Testis (tissue), 5 donors: Measurements from ENCODE around the gene MIA3. TPM values are rescaled to one million over a fixed set of nuclear protein-coding genes. Genes with fewer than 3 reads are reported as not detected.

Experiments
- DNase-seq: peaks from one replicate; pipeline ENCODE4 v3.0.0-alpha.2; 2019
- H3K27ac ChIP-seq, 2 donors: fragments of 200-600 bp; sonication (generic); one replicate each; pipeline ENCODE4 v1.5.1; 2019
- H3K27me3 ChIP-seq: fragments of 200-600 bp; sonication (generic); one replicate; pipeline ENCODE4 v1.5.1; 2019
- H3K36me3 ChIP-seq: fragments of 200-600 bp; sonication (generic); one replicate; pipeline ENCODE4 v1.5.1; 2017; ENCODE audit warnings: low read depth; ENCODE audit errors: missing control alignments
- H3K4me1 ChIP-seq: fragments of 200-600 bp; sonication (generic); one replicate; pipeline ENCODE4 v1.5.1; 2019
- H3K4me3 ChIP-seq, 2 donors: fragments of 200-600 bp; sonication (generic); one replicate each; pipeline ENCODE4 v1.5.1; 2017 to 2019
- H3K9me3 ChIP-seq: fragments of 200-600 bp; sonication (generic); one replicate; pipeline ENCODE4 v1.5.1; 2017
- CTCF ChIP-seq, 3 experiments: fragments of 450-650 bp in 2 of 3; fragments of 200-600 bp in 1 of 3; sonication (generic) in 1 of 3; IDR thresholded peaks; one replicate each; pipeline ENCODE4 v1.5.1; 2016 to 2019; ENCODE audit warnings: antibody characterized with exemption in 3 of 3, mild to moderate bottlenecking in 2 of 3, moderate library complexity in 1 of 3
- POLR2A ChIP-seq: fragments of 450-650 bp; IDR thresholded peaks from one replicate; pipeline ENCODE4 v1.6.1; 2017; ENCODE audit warnings: antibody characterized with exemption, mild to moderate bottlenecking, moderate library complexity
- WGBS, 2 donors: methylation state at CpG; one replicate each; pipeline ENCODE4 v1.1.5; 2018; 5-methylcytosine and 5-hydroxymethylcytosine counted together
- intact Hi-C: fragments of 100-400 bp; cut with DNase I; formaldehyde crosslinking; loops from one replicate; pipeline ENCODE4 v1.15.1; 2023; ENCODE audit warnings: low total_unique reads
- long read RNA-seq, 2 donors: transcript quantifications; one replicate each; lab custom pipeline, GENCODE V29; 2026
- polyA plus RNA-seq: library from polyadenylated mRNA; stranded (reverse); fragments of 350-450 nt; fragmentation: Illumina TruSeq; extraction: RNeasy Lipid Tissue Mini Kit (QIAGEN cat#74804); gene quantifications from one replicate; pipeline ENCODE4 v1.2.3, GENCODE V29; 2014; ENCODE audit warnings: low read depth, low replicate concordance; ENCODE audit not compliant: insufficient read depth
- total RNA-seq, 2 donors: library from RNA; depleted of rRNA; stranded (reverse); fragments of >200 nt; gene quantifications; one replicate each; pipeline ENCODE4 v1.2.3, GENCODE V29; 2016

Gene MIA3
- total RNA-seq, result 10 to 100 TPM; 91.4 to 92.1 TPM
- polyA plus RNA-seq, result 77.8 TPM
- long read RNA-seq, donor 1, partial matches to known transcripts, result 0 of 2 reads
- long read RNA-seq, donor 1, other reads (novel, unspliced or antisense), result 0 of 2 reads
- long read RNA-seq, donor 2, partial matches to known transcripts, result 0 of 5 reads
- long read RNA-seq, donor 2, other reads (novel, unspliced or antisense), result 0 of 5 reads

- WGBS, 2 donors, result 0 to 1% methylated on average over 10 to 39 of the region's 81 CpGs
- H3K4me1 ChIP-seq, result peaks cover 8% of the 10 kb centered on the region
Observed at GRCh38 chr1:222618001-222618879, at the start of gene MIA3. TSS of gene MIA3 (plus strand) at chr1:222618097. CDS start at chr1:222618111, 14 bp downstream.

GRCh38 chr1:222570837-222571236 lies 47.1 kb upstream of the MIA3 start:
- H3K36me3 ChIP-seq, result no peaks in the 10 kb centered on the region
- 94 to 100% methylated on average over 1 of the region's 1 CpG for WGBS, 2 donors
- intact Hi-C loops, result no loop called here

More at GRCh38 chr1:222618001-222618879, at the start of gene MIA3:
- no peaks in the 10 kb centered on the region for H3K9me3 ChIP-seq
- peak within 1 kb of the TSS; percentile 49 to 82 for H3K27ac ChIP-seq
- peak within 1 kb of the TSS; percentile 91 to 94 for H3K4me3 ChIP-seq
- peak; percentile 87 for DNase-seq
- TF ChIP-seq POLR2A (peak; percentile 36), CTCF (IDR thresholded peaks at IDR 0.05) (no peak)
- no peaks in the 10 kb centered on the region for H3K36me3 ChIP-seq
- intact Hi-C loops, result loop anchor here (5.0 kb wide), 1 partner anchor 151 kb away; no protein-coding TSS in a partner anchor
- no peaks in the 10 kb centered on the region for H3K27me3 ChIP-seq

GRCh38 chr1:222579316-222579715 lies 38.6 kb upstream of the MIA3 start:
- no peak overlapping the region for H3K4me3 ChIP-seq
- intact Hi-C loops, result no loop called here
- no peaks in the 10 kb centered on the region for H3K36me3 ChIP-seq
- no peak for DNase-seq
- WGBS, 2 donors, result 96 to 98% methylated on average over 3 of the region's 3 CpGs
- H3K4me1 ChIP-seq, result peaks cover 4% of the 10 kb centered on the region
- H3K9me3 ChIP-seq, result no peaks in the 10 kb centered on the region
- no peak overlapping the region for H3K27ac ChIP-seq
- H3K27me3 ChIP-seq, result no peaks in the 10 kb centered on the region
- TF ChIP-seq POLR2A (no peak), CTCF (IDR thresholded peaks at IDR 0.05) (no peak)

More at GRCh38 chr1:222570837-222571236, 47.1 kb upstream of the MIA3 start:
- Histone ChIP-seq H3K4me3 (no peak overlapping the region), H3K9me3 (no peaks in the 10 kb centered on the region), H3K27ac (no peak overlapping the region), H3K4me1 (no peaks in the 10 kb centered on the region), H3K27me3 (no peaks in the 10 kb centered on the region)
- no peak for TF ChIP-seq CTCF (IDR thresholded peaks at IDR 0.05)
- TF ChIP-seq POLR2A, result no peak
- no peak for DNase-seq

- Histone ChIP-seq H3K27ac (no peak overlapping the region), H3K9me3 (no peaks in the 10 kb centered on the region), H3K4me3 (no peak overlapping the region), H3K4me1 (peaks cover 15% of the 10 kb centered on the region), H3K27me3 (no peaks in the 10 kb centered on the region), H3K36me3 (no peaks in the 10 kb centered on the region)
- WGBS, 2 donors, result 88 to 91% methylated on average over 4 of the region's 4 CpGs
- intact Hi-C loops, result no loop called here
- DNase-seq, result no peak
- TF ChIP-seq CTCF (IDR thresholded peaks at IDR 0.05) (no peak), POLR2A (no peak)
Observed at GRCh38 chr1:222582099-222582774, 35.7 kb upstream of the MIA3 start.
